COR-L47 (cell line): Measurements from ENCODE around the gene TDRD6.
"Not testable (repeated sequence)": the region's sequence is repeated elsewhere in the genome, so short reads cannot be mapped to it uniquely, and the experiment has no call there.

ENCODE experiments used
- DNase-seq: peaks from one replicate; lab custom pipeline; 2025; lab: John Stamatoyannopoulos, UW

TDRD6 gene, protein sequence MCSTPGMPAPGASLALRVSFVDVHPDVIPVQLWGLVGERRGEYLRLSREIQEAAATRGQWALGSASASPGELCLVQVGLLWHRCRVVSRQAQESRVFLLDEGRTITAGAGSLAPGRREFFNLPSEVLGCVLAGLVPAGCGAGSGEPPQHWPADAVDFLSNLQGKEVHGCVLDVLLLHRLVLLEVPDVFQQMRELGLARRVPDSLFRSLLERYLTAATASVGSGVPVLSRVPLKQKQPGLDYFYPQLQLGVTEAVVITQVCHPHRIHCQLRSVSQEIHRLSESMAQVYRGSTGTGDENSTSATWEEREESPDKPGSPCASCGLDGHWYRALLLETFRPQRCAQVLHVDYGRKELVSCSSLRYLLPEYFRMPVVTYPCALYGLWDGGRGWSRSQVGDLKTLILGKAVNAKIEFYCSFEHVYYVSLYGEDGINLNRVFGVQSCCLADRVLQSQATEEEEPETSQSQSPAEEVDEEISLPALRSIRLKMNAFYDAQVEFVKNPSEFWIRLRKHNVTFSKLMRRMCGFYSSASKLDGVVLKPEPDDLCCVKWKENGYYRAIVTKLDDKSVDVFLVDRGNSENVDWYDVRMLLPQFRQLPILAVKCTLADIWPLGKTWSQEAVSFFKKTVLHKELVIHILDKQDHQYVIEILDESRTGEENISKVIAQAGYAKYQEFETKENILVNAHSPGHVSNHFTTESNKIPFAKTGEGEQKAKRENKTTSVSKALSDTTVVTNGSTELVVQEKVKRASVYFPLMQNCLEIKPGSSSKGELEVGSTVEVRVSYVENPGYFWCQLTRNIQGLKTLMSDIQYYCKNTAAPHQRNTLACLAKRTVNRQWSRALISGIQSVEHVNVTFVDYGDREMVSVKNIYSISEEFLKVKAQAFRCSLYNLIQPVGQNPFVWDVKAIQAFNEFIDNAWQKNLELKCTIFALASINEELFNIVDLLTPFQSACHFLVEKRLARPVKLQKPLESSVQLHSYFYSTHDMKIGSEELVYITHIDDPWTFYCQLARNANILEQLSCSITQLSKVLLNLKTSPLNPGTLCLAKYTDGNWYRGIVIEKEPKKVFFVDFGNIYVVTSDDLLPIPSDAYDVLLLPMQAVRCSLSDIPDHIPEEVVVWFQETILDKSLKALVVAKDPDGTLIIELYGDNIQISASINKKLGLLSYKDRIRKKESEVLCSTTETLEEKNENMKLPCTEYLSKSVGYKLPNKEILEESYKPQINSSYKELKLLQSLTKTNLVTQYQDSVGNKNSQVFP (N-terminal part only)

DNA sequence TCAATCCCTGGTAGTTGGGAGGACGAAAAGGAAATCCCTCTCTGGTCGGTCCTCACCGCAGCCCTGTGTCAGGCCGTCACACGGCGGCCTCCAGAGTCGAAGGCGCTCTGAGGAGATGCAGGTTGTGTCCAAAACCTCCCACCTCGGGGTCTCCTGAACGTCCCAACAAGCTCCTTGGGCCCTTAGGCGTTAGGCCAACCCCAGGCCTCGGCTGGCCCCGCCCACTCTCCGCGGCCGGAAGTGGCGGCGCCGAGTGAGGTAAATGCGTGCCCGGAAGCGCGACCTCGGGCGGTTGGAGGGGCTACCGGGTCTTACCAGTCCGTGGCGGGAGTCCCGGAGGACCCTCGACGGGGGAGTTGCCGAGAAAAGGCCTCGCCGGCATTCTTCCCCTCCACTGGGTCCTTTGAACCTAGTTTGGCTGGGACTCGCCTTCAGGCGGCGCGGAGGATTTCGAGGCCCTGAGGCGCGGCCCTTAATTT, at the start of gene TDRD6:
Gene TDRD6 (plus strand): TSS at position 267 of the 479 bp plus-strand sequence. CDS start 244 bp downstream, outside the sequence.
- no peak for DNase-seq

DNA sequence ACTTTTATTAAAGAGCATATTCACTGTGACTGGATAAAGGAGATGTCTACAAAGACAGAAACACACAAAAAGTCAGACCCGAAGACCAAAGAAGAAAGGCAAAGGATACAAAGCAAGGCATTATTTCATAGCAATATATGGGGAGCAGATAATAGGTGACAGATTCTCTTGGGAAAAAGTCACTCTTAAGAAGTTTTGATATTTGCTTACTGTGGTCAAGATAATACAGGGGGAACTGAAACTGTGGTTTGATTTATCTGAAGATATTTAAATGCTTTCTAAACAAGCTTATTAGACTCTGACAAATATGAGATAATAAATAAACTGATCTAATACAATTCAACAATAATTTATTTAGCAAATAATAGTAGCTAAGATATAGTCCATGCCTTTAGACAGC, 49.8 kb upstream of the TDRD6 start:
- no peak for DNase-seq

DNA sequence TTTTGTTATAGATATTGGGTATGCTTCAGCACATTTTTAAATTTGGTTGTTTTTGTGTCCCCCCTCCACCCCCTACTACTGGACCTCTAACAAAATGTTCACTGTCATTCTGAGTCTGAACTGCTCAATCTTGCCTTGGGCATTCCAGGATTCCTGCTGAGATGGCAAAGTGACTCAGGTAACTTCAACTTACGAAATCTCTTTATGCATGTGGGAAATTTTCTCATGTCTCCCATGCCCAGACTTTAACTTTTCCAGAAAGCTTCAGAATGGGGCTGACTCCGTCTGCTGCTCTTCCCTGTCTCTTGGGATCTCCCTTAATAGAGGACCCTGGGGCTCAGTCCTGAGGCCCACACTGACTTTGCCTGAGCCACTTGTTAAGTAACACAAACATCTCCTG, 49.0 kb upstream of the TDRD6 start:
- no peak for DNase-seq

DNA sequence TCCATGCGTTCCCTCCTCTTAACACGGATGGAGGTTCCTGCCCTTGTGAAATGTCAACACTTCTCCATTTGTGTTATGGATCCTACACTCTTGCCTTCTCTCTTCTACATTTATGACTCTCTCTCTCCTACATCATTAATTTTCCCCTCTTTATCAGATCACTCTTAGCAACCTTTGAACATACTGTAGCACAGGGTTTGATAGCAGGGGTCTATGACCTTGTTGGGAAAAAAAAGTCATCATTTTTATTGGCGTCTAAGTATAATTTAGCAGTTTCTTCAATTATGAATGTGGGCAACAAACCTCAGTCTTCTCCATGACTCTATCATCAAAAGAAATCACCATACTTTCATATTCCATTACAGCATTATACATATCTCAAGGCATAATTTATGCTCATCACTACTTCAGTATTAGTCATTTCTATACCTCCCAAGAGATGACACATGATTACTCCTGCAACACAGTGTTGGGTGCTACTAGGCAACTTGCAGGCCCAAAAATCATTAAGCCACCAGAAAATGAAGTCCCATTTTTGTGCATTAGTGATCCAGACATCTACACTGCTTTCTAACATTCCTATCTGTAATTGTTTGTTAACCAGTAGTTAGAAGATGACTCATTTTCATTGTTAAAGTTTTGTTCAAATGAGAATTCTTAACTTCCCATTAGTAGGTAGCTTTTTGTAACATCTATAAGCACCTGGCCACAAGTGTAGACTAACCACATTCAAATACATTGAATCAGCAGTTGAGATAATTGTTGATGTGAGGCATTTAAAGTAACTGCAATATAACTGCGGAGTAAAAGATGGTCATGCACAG, 44.5 kb upstream of the TDRD6 start:
- DNase-seq, result no peak

DNA sequence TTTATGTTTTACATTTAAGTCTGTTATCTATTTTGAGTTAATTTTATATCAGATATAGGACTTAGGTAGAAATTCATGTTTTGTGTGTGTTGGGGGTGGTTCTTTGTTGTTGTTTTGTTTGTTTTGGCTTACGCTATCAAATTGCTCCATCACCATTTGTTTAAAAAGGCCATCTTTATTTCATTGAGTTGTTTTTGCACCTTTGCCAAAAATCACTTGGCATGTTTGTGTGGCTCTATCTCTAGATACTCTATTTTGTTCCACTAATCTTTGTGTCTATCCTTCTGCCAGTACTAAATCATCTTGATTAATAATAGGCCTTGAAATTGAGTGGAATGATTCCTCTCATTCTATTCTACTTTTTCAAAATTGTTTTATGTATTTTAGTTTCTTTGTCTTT, 42.4 kb upstream of the TDRD6 start:
- DNase-seq, result no peak

DNA sequence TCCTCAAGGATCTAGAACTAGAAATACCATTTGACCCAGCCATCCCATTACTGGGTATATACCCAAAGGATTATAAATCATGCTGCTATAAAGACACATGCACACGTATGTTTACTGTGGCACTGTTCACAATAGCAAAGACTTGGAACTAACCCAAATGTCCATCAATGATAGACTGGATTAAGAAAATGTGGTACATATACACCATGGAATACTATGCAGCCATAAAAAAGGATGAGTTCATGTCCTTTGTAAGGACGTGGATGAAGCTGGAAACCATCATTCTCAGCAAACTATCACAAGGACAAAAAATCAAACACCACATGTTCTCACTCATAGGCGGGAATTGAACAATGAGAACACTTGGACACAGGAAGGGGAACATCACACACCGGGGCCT, 39.6 kb upstream of the TDRD6 start:
- DNase-seq, result not testable (repeated sequence)

DNA sequence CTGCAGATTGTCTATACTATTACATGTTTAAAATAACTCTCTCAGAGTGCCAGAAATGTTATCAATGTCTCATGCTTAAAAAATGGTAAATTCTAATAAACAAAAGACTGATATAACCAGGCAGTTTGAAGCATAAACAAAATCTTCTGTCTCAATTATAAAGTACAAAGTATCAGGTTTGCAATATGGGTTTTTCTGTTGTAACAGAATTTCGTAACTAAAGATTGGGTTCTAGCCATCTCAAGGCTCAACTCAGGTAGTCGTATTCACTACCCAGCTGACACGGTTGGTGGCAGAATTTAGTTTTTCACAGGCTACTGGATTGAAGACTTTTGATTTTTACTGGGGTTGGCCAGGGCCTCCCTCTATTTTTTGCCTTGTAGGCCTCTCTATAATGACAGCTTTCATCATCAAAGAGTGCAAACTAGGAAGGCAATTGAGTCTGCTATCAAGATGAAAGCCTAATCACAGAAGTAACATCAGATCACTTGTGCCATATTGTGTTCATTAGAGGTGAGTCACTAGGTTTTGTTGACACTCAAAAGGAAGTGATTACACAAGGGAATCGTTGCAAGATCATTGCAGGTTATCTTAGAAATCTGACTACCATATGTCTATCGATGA, 38.7 kb upstream of the TDRD6 start:
- DNase-seq, result no peak

DNA sequence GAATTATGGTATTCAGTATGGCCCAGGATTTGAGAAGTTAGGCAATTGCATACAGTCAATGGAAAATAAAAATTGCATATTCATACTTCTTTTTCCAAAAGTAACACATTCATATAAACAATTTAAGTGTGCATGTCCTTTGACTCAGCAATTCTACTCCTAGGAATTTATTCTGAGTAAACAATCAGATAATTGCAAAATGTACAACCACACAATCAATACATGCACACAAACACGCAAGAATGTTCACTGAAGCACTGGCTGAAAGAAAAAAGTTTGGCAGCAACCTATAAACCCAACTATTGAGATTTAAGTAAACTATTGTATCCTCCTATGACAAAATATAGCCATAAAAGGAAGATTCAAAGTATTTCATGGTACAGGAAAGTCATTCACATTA, 36.7 kb upstream of the TDRD6 start:
- DNase-seq, result no peak

DNA sequence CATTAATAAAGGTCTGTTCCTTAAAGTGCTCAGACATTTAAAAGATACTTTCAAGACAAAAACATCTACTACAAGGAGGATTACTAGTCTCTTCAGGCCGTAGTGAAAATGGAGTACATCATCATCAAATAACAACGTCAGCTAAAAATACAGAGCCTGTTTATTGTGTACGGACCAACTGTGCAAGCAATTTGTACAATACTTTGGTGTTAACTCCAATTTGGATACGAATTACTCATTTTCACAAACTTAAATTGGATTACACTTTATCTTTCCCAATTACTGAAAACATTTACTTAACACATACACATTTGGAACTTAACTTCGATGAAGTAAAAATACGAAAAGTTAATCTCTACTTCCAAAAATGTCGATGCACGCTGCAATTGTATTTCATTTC, 35.9 kb upstream of the TDRD6 start:
- no peak for DNase-seq

DNA sequence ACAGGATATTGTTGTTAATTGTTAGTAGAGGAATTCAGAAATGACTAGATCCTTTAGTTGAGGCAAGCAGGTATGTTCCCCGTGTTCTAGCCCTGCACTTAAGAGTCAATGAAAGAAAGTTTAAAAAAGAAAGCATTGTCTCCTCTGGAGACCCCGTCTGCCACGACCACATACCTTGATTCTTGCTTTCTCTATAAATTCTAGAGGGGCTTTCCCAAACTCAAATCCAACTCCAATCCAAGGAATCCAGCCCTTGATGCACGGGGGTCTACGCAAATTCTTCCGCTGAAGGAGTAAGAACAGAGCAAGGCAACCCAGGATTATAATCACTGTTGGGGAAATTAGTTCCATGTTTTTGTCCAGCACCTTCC, 35.5 kb upstream of the TDRD6 start:
- no peak for DNase-seq

DNA sequence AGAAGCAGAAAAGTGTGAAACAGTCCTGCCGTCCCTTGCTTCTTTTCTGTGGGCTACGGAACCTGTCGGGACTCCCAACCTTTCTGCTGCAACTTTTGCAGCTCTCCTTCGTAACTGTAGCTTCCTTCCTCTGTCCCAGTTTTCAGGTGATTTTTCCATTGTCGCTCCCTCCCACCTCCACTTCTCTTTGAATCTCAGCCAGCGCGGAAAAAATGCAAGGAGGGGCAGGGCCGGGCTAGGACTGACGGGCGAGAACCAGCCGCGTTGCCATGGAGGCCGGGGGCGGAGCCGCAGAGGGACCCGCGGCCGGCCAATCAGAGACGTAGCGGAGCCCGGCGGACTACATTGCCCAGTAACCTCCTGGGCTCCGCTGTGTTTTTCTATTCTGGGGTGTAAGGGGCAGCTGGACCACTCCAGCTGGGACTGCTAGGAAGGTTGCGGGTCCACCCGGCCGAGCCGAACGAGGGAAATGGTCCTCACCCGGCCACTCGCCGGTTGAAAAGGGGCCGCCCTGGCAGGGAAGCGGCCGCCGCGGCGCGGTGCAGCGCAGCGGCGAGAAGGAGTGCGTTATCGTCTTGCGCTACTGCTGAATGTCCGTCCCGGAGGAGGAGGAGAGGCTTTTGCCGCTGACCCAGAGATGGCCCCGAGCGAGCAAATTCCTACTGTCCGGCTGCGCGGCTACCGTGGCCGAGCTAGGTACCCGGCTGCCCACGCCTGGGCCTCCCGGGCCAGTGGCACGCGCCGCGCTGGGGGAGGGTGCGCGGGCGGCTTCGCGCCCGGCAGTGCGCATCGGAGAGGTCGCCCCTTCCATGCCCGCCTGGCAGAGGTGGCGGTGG, 34.9 kb upstream of the TDRD6 start, which contains the start of the genes CYP39A1 and SLC25A27:
Gene CYP39A1 (minus strand): TSS at position 216 of the 836 bp plus-strand sequence. CDS start 236 bp downstream, outside the sequence.
Gene SLC25A27 (plus strand): TSS at position 373 of the 836 bp plus-strand sequence. CDS start 218 bp downstream, at position 591.
- peak; percentile 93 for DNase-seq

DNA sequence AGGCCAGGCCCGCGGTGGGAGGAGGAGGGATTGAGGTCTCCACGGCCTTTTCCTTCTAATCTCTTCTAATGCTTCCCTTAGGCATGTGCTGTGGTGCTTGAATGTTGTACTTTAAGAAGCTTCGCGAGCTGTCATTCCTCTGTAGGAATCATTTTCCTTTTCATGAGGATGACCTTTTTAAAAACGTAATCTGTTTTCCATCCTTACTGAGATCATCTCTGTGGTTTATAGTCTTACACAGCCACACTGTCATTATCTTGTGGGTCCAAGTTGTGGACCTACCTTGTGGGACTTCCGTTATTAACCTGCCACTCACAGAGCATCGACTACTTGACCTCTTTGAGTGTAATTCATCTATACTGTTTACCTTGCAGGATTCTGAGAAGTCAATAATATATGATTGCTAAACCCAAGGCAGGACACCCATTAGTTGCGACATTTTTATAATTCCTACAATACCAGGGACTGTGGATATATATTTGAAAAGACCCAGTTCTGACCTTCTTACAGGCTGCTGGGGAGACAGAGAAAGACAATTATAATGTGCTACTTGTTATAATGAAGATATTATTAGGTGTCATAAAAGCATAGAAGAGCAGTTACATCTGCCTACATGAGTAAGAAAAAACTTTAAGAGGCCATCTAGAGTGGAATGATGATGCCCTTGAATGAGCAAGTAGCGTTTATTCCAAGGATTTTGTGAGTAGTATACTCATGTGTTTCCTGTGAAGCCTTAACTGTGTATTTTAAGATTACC, 34.1 kb upstream of the TDRD6 start:
- DNase-seq, result no peak

DNA sequence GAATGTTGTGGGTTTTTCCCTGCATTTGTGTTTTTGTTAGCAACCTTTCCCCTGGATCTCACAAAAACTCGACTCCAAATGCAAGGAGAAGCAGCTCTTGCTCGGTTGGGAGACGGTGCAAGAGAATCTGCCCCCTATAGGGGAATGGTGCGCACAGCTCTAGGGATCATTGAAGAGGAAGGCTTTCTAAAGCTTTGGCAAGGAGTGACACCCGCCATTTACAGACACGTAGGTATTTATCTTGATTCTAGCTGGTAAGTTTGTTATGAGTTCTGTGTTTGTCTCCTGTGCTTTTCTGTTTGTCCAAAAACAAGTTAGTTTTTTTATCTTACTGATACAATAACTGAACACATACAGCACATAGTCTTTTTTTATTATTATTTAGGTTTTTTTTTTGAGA, 31.9 kb upstream of the TDRD6 start:
- no peak for DNase-seq

DNA sequence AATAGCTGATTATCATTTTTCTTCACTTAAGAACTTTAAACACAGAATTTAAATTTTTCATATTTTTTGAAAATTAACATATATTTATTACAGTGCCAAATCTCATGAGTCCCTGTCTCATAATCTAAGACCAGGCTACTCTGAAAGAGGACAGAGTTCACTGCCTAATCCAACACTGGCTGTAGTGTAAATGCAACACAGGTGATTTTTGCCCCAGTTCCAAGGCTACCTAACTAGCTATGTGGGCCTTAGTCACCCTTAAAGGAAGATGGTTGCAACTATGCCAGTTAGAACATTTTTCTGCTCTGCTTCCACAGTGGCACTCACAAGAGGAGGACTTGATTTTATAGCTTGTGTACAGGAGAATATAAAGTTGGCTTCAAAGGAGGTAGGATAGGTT, 30.0 kb upstream of the TDRD6 start:
- no peak for DNase-seq

DNA sequence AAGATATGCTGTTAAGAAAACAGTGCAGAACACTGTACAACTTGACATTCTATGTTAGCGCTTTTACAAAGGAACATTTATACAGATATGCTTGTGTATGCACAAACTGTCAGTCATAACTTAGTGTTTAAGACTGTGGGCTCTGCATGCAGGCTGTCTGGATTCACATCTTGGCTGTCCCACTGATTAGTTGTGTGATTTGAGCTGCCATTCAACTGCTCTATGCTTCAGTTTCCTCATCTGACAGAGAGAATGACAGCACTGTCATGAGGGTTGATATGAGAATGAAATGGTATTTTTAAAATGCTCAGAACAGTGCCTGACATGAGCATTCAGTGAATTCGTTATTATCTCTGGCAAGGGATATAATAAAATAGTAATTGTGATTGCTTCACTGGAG, 26.2 kb upstream of the TDRD6 start:
- no peak for DNase-seq

DNA sequence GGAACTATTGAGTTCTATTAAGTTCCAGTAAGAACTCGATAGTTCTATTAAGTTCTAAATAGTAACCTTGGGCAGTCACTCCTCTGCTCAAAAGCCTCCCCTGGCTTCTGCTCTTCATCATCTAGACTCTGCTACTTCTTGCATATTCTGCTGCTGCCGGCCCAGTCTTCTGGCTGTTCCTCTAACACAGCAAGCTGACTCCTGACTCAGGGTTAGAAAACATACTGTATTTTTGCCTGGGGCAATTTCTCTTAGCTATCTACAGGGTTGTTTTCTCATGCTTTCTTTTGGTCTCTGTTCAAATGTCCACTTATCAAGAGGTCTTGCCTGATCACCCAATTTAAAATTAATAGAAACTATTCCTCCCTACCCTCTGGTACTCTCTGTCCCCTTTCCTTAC, 20.3 kb upstream of the TDRD6 start:
- no peak for DNase-seq

DNA sequence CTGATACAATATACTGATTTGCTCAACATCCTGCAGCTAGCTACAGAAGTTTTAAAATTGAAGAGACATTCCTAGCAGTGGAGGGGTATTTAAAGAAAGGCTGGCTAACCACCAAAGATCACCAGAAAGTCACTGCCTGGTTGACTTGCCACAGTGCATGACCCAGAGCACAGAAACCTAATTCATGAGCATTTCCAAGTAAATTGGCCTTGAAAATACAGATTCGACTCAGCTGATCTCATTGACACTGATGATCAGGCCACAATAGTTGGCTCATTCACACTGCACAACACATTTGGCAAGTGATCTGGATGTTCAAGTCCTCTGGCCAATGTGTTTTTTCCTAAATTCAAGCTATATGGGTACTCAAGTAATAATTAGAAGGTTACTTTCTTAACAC, 13.3 kb upstream of the TDRD6 start:
- DNase-seq, result no peak

DNA sequence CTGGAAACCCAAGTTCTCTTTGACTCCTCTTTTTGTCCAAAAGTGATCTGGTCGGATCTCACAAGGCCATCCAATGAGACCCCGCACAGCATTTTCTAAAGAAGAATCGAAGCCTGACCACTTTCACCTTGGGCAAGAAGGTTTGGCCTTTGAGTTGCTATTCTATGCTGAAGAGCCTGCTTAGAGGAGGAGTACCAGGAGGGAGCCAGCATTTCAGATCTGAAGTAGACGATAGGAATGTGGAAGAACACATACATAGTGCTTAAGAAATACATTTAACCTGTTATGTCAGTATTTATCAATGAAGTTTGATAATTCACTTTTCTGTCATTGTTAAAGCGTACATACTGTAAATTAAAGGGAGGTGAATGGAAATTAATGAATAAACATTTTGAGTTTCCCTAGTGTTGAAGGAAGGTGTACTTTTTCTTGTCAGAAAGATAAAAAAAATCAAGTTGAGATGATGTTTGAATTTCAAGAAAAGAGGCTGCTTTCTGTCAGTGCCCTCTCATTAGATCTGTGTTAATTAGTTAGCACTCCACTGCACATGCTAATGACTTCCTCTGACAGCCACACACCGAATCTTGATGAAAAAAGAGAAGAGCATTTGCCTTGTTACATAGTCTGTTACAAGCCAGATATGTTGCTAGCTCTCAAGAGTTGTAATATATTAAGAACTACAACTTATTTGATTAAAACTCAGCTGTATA, 10.9 kb upstream of the TDRD6 start:
- no peak for DNase-seq
